HEK293T (cell line): ENCODE results near the gene ZBED6.
"Not testable (repeated sequence)": the region's sequence is repeated elsewhere in the genome, so short reads cannot be mapped to it uniquely, and the experiment has no call there.

Experiments used
- CTCF ChIA-PET: fragments of 350-600 bp; formaldehyde crosslinking; extraction: SDS; loops from one replicate; lab custom pipeline; 2021; ENCODE audit warnings: antibody characterized with exemption, inconsistent platforms; lab: Yijun Ruan, JAX
- POLR2A ChIA-PET: fragments of 350-600 bp; formaldehyde crosslinking; extraction: SDS; loops from one replicate; lab custom pipeline; 2020; ENCODE audit warnings: antibody characterized with exemption, inconsistent platforms; lab: Yijun Ruan, JAX
- DNase-seq: peaks from one replicate; pipeline ENCODE4 v3.0.0; 2012; ENCODE audit warnings: mixed read lengths; ENCODE audit errors: extremely low spot score
- ARNT ChIP-seq: fragments of 450-650 bp; IDR thresholded peaks from 2 replicates; pipeline ENCODE4 v1.6.1; 2017; ENCODE audit warnings: mild to moderate bottlenecking
- BHLHE40 ChIP-seq: fragments of 450-650 bp; IDR thresholded peaks from 2 replicates; pipeline ENCODE4 v1.6.1; 2016; ENCODE audit warnings: mild to moderate bottlenecking, moderate library complexity, borderline replicate concordance
- CTBP1 ChIP-seq: fragments of 450-650 bp; IDR thresholded peaks from 2 replicates; pipeline ENCODE4 v1.6.1; 2016; ENCODE audit warnings: borderline replicate concordance
- ELF4 ChIP-seq: fragments of 450-650 bp; IDR thresholded peaks from 2 replicates; pipeline ENCODE4 v1.6.1; 2017; ENCODE audit warnings: antibody characterized with exemption
- FOXA1 ChIP-seq: fragments of 450-650 bp; IDR thresholded peaks from 2 replicates; pipeline ENCODE4 v1.6.1; 2016; ENCODE audit warnings: mild to moderate bottlenecking
- FOXK2 ChIP-seq: fragments of 450-650 bp; IDR thresholded peaks from 2 replicates; pipeline ENCODE4 v1.6.1; 2016; ENCODE audit warnings: mild to moderate bottlenecking
- FOXM1 ChIP-seq: fragments of 450-650 bp; IDR thresholded peaks from 2 replicates; pipeline ENCODE4 v1.6.1; 2017; ENCODE audit warnings: mild to moderate bottlenecking, borderline replicate concordance
- HDGF ChIP-seq: fragments of 450-650 bp; IDR thresholded peaks from 2 replicates; pipeline ENCODE4 v1.6.1; 2017; ENCODE audit warnings: antibody characterized with exemption, borderline replicate concordance
- L3MBTL2 ChIP-seq: fragments of 450-650 bp; conservative IDR thresholded peaks from 2 replicates; pipeline ENCODE4 v1.6.1; 2016; ENCODE audit warnings: mild to moderate bottlenecking
- LEF1 ChIP-seq: fragments of 450-650 bp; IDR thresholded peaks from 2 replicates; pipeline ENCODE4 v1.6.1; 2017; ENCODE audit warnings: mild to moderate bottlenecking, borderline replicate concordance
- NFRKB ChIP-seq: fragments of 450-650 bp; IDR thresholded peaks from 2 replicates; pipeline ENCODE4 v1.6.1; 2016; ENCODE audit warnings: mild to moderate bottlenecking, moderate library complexity
- PKNOX1 ChIP-seq: fragments of 450-650 bp; IDR thresholded peaks from 2 replicates; pipeline ENCODE4 v1.6.1; 2016
- SP1 ChIP-seq: fragments of 450-650 bp; IDR thresholded peaks from 2 replicates; pipeline ENCODE4 v1.6.1; 2017
- SUZ12 ChIP-seq: fragments of 450-650 bp; IDR thresholded peaks from 2 replicates; pipeline ENCODE4 v1.6.1; 2016; ENCODE audit warnings: mild to moderate bottlenecking
- TARDBP ChIP-seq: fragments of 450-650 bp; IDR thresholded peaks from 2 replicates; pipeline ENCODE4 v1.6.1; 2016
- ZNF384 ChIP-seq: fragments of 450-650 bp; IDR thresholded peaks from 2 replicates; pipeline ENCODE4 v1.6.1; 2016

ZBED6 gene

GRCh38 chr1:203781962-203782361 is 13.5 kb upstream of the ZBED6 start:
- POLR2A ChIA-PET = no interaction called here
- TF ChIP-seq SP1 = no peak
- TF ChIP-seq FOXM1 = no peak
- no peak for TF ChIP-seq ELF4
- no peak for TF ChIP-seq PKNOX1
- no peak for TF ChIP-seq HDGF
- TF ChIP-seq NFRKB = no peak
- TF ChIP-seq ARNT = no peak
- no peak for DNase-seq
- CTCF ChIA-PET = no interaction called here

- ChIA-PET POLR2A (no interaction called here), CTCF (no interaction called here)
- no peak for DNase-seq
- no peak for TF ChIP-seq NFRKB
These were observed 5.5 kb upstream of the ZBED6 start for GRCh38 chr1:203789966-203790365.

- TF ChIP-seq SP1 (no peak), ZNF384 (no peak), HDGF (no peak), FOXM1 (no peak), FOXK2 (no peak), LEF1 (no peak)
- CTCF ChIA-PET = no interaction called here
- DNase-seq = no peak
- POLR2A ChIA-PET = no interaction called here
These were observed 3.9 kb upstream of the ZBED6 start for GRCh38 chr1:203791498-203791897.

- POLR2A ChIA-PET = no interaction called here
- no peak for TF ChIP-seq HDGF
- TF ChIP-seq FOXM1 = no peak
- no peak for TF ChIP-seq CTBP1
- no peak for TF ChIP-seq FOXA1
- TF ChIP-seq BHLHE40 = no peak
- TF ChIP-seq SUZ12 = no peak
- TF ChIP-seq L3MBTL2 = no peak
- no peak for TF ChIP-seq FOXK2
- TF ChIP-seq SP1 = no peak
- no peak for TF ChIP-seq TARDBP
- TF ChIP-seq LEF1 = no peak
- no peak for TF ChIP-seq PKNOX1
- no peak for TF ChIP-seq ELF4
- no peak for TF ChIP-seq ARNT
- TF ChIP-seq ZNF384 = no peak
- TF ChIP-seq NFRKB = no peak
- CTCF ChIA-PET = no interaction called here
- no peak for DNase-seq
These were observed 2.9 kb upstream of the ZBED6 start for GRCh38 chr1:203792486-203792885.

GRCh38 chr1:203793561-203793960 is 1.9 kb upstream of the ZBED6 start:
- CTCF ChIA-PET = not testable (repeated sequence)

GRCh38 chr1:203794764-203795440 is 521 bp upstream of the ZBED6 start:
- DNase-seq = no peak
- ChIA-PET POLR2A (no interaction called here), CTCF (interaction anchor here (0.7 kb wide), 1 partner anchor 334 kb away, joined by 4 read pairs; no protein-coding TSS in a partner anchor)
- TF ChIP-seq LEF1 (no peak), FOXM1 (no peak), TARDBP (no peak), PKNOX1 (no peak), CTBP1 (no peak), SP1 (no peak), FOXK2 (no peak)

More at GRCh38 chr1:203793561-203793960, 1.9 kb upstream of the ZBED6 start:
- POLR2A ChIA-PET, DNase-seq: not testable (repeated sequence)

- peak; percentile 24 for DNase-seq
- TF ChIP-seq TARDBP = no peak
- peak; percentile 49 for TF ChIP-seq L3MBTL2
- ChIA-PET CTCF (no interaction called here), POLR2A (no interaction called here)
These were observed 798 bp downstream of the ZBED6 start for GRCh38 chr1:203796236-203796605.

- TF ChIP-seq PKNOX1 = no peak
- no peak for DNase-seq
- CTCF ChIA-PET = no interaction called here
- POLR2A ChIA-PET = no interaction called here
These were observed 1.8 kb downstream of the ZBED6 start for GRCh38 chr1:203797216-203797615.
